ENCODE data around the gene TTC28.

DNA sequence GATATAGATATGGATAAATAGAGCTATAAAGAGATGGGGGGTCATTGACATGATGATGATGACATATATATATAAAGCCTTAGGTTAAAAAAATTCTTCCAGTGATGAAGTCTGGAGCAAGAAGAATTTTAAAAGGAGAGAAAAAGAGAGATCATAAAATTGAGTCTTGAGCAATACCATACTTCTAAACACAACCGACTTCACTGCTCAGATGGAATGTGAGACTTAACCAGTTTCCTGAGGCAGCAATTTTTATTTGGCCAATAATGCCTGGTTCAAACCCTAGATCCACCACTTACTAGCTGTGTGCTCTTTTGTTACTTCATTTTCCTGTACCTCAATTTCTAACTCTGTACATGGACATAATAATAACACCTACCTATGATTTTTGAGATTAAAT is 229.5 kb downstream of the TTC28 start:
- TF ChIP-seq, protein P1, sequence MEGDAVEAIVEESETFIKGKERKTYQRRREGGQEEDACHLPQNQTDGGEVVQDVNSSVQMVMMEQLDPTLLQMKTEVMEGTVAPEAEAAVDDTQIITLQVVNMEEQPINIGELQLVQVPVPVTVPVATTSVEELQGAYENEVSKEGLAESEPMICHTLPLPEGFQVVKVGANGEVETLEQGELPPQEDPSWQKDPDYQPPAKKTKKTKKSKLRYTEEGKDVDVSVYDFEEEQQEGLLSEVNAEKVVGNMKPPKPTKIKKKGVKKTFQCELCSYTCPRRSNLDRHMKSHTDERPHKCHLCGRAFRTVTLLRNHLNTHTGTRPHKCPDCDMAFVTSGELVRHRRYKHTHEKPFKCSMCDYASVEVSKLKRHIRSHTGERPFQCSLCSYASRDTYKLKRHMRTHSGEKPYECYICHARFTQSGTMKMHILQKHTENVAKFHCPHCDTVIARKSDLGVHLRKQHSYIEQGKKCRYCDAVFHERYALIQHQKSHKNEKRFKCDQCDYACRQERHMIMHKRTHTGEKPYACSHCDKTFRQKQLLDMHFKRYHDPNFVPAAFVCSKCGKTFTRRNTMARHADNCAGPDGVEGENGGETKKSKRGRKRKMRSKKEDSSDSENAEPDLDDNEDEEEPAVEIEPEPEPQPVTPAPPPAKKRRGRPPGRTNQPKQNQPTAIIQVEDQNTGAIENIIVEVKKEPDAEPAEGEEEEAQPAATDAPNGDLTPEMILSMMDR (conservative IDR thresholded peaks at IDR 0.05; ENCODE audit: low read length), result no peak
- no peak for TF ChIP-seq EZH2phosphoT487 (IDR thresholded peaks at IDR 0.05; ENCODE audit: borderline replicate concordance)

All from Loucy (cell line).